ENCODE measurements around the gene TSSK3.

TSSK3 gene

GRCh38 chr1:32372149-32372756 lies 9.9 kb downstream of the TSSK3 start:
- H3K4me3 ChIP-seq (ENCODE audit: low read length): no peak overlapping the region
- no peaks in the 10 kb centered on the region for H3K4me1 ChIP-seq (ENCODE audit: control insufficient read depth, insufficient read depth, low read length)
- peaks cover 64% of the 10 kb centered on the region for H3K36me3 ChIP-seq (ENCODE audit: insufficient read depth, low read length)
- H3K9me3 ChIP-seq (replicated peaks; ENCODE audit: low read length): no peaks in the 10 kb centered on the region
- H3K9ac ChIP-seq (ENCODE audit: low read depth, low read length): no peak overlapping the region
- no peak overlapping the region for H3K4me2 ChIP-seq (ENCODE audit: low read length)
- no peaks in the 10 kb centered on the region for H3K27me3 ChIP-seq (ENCODE audit: control insufficient read depth, insufficient read depth, low read length)

- H3K4me3 ChIP-seq (ENCODE audit: low read length): no peak overlapping the region
- H3K36me3 ChIP-seq (ENCODE audit: insufficient read depth, low read length): peaks cover 63% of the 10 kb centered on the region
- no peaks in the 10 kb centered on the region for H3K4me1 ChIP-seq (ENCODE audit: control insufficient read depth, insufficient read depth, low read length)
- no peaks in the 10 kb centered on the region for H3K9me3 ChIP-seq (replicated peaks; ENCODE audit: low read length)
- no peaks in the 10 kb centered on the region for H3K27me3 ChIP-seq (ENCODE audit: control insufficient read depth, insufficient read depth, low read length)
- no peak overlapping the region for H3K9ac ChIP-seq (ENCODE audit: low read depth, low read length)
- no peak overlapping the region for H3K4me2 ChIP-seq (ENCODE audit: low read length)
These were observed 11.8 kb downstream of the TSSK3 start for GRCh38 chr1:32373996-32374592.

- Histone ChIP-seq H3K36me3 (ENCODE audit: insufficient read depth, low read length) (peaks cover 75% of the 10 kb centered on the region), H3K9me3 (replicated peaks; ENCODE audit: low read length) (no peaks in the 10 kb centered on the region), H3K27me3 (ENCODE audit: control insufficient read depth, insufficient read depth, low read length) (no peaks in the 10 kb centered on the region), H3K9ac (ENCODE audit: low read depth, low read length) (no peak overlapping the region), H3K4me1 (ENCODE audit: control insufficient read depth, insufficient read depth, low read length) (no peaks in the 10 kb centered on the region), H3K4me3 (ENCODE audit: low read length) (no peak overlapping the region), H3K4me2 (ENCODE audit: low read length) (no peak overlapping the region)
These were observed 13.9 kb downstream of the TSSK3 start for GRCh38 chr1:32376199-32376598.

DNA sequence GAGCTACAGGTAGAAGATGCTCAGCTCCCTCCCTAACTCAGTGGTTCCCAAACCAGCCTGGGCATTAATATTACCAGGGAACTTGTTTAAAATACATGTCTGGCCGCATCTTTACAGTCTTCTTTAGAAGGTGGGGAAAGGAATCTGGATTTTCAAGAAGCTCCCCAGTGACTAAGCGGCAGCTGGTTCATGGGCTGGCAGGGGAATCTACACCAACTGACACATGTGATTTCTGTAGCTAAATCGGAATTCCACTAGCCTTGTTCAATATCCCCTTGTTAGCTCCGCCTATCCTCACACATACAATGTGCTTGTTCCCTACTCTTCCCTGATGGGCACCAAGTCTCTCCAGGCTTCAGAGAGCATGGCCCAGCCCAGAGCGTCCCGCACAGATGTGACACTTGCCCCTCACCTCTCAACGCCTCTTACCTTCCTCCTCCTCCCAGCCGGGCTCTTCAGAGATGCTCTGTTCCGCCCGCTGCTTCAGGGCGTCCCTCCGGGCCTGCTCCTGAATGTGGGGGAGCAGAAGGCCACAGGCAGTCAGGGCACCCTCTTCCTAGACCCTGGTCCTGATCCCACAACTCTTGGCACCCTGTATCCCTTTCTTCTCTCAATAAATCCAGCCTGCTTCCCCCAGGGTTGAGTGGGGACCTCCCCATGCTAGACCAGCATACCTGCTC lies 15.3 kb downstream of the TSSK3 start:
- Histone ChIP-seq H3K36me3 (ENCODE audit: insufficient read depth, low read length) (peaks cover 78% of the 10 kb centered on the region), H3K4me3 (ENCODE audit: low read length) (no peak overlapping the region), H3K9me3 (replicated peaks; ENCODE audit: low read length) (no peaks in the 10 kb centered on the region), H3K4me2 (ENCODE audit: low read length) (no peak overlapping the region), H3K9ac (ENCODE audit: low read depth, low read length) (no peak overlapping the region), H3K4me1 (ENCODE audit: control insufficient read depth, insufficient read depth, low read length) (no peaks in the 10 kb centered on the region), H3K27me3 (ENCODE audit: control insufficient read depth, insufficient read depth, low read length) (no peaks in the 10 kb centered on the region)

- H3K36me3 ChIP-seq (ENCODE audit: insufficient read depth, low read length): peaks cover 84% of the 10 kb centered on the region
- no peaks in the 10 kb centered on the region for H3K9me3 ChIP-seq (replicated peaks; ENCODE audit: low read length)
- no peaks in the 10 kb centered on the region for H3K27me3 ChIP-seq (ENCODE audit: control insufficient read depth, insufficient read depth, low read length)
- no peak overlapping the region for H3K4me2 ChIP-seq (ENCODE audit: low read length)
- H3K9ac ChIP-seq (ENCODE audit: low read depth, low read length): no peak overlapping the region
- H3K4me3 ChIP-seq (ENCODE audit: low read length): no peak overlapping the region
- no peaks in the 10 kb centered on the region for H3K4me1 ChIP-seq (ENCODE audit: control insufficient read depth, insufficient read depth, low read length)
These were observed 17.7 kb downstream of the TSSK3 start for GRCh38 chr1:32380057-32380456.

DNA sequence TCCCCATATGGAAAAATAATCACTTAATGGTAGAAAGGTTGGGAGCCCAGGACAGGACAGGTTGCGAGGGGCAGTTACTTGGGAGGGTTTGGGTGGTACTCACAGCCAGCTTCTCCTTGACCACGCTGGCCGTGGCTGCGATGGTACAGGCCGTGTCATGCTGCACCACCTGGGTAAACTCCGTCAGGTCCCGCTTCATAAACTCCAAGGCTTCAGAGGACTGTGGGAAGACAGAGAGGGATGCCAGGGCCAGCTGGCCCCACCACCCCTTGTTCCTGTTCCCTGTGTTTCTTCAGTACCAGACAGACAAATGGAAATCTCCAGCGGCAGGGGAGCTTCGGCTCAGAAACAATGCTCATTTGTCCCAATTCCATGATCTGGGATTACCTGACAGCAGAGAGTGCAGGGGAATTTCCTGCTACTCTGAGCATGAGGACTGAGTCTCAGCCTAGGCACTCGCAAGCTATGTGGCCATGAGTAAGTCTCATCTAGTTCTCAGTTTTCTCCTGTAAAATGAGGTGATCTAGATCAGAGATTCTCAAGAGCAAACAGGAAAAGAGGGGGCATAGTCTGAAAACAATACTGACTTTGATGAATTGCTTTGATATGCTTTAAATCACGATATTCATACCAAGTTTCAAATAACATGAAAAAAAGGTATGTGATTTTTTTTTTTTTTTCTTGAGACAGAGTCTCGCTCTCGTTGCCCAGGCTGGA lies 24.5 kb downstream of the TSSK3 start:
- H3K4me2 ChIP-seq (ENCODE audit: low read length): no peak overlapping the region
- no peak overlapping the region for H3K4me3 ChIP-seq (ENCODE audit: low read length)
- no peaks in the 10 kb centered on the region for H3K27me3 ChIP-seq (ENCODE audit: control insufficient read depth, insufficient read depth, low read length)
- no peaks in the 10 kb centered on the region for H3K9me3 ChIP-seq (replicated peaks; ENCODE audit: low read length)
- no peaks in the 10 kb centered on the region for H3K4me1 ChIP-seq (ENCODE audit: control insufficient read depth, insufficient read depth, low read length)
- H3K36me3 ChIP-seq (ENCODE audit: insufficient read depth, low read length): peaks cover 81% of the 10 kb centered on the region
- H3K9ac ChIP-seq (ENCODE audit: low read depth, low read length): no peak overlapping the region

GRCh38 chr1:32388641-32389040 lies 26.3 kb downstream of the TSSK3 start:
- Histone ChIP-seq H3K9ac (ENCODE audit: low read depth, low read length) (no peak overlapping the region), H3K4me2 (ENCODE audit: low read length) (no peak overlapping the region), H3K4me1 (ENCODE audit: control insufficient read depth, insufficient read depth, low read length) (peaks cover 9% of the 10 kb centered on the region), H3K9me3 (replicated peaks; ENCODE audit: low read length) (no peaks in the 10 kb centered on the region), H3K27me3 (ENCODE audit: control insufficient read depth, insufficient read depth, low read length) (no peaks in the 10 kb centered on the region), H3K4me3 (ENCODE audit: low read length) (no peak overlapping the region), H3K36me3 (ENCODE audit: insufficient read depth, low read length) (peaks cover 72% of the 10 kb centered on the region)

DNA sequence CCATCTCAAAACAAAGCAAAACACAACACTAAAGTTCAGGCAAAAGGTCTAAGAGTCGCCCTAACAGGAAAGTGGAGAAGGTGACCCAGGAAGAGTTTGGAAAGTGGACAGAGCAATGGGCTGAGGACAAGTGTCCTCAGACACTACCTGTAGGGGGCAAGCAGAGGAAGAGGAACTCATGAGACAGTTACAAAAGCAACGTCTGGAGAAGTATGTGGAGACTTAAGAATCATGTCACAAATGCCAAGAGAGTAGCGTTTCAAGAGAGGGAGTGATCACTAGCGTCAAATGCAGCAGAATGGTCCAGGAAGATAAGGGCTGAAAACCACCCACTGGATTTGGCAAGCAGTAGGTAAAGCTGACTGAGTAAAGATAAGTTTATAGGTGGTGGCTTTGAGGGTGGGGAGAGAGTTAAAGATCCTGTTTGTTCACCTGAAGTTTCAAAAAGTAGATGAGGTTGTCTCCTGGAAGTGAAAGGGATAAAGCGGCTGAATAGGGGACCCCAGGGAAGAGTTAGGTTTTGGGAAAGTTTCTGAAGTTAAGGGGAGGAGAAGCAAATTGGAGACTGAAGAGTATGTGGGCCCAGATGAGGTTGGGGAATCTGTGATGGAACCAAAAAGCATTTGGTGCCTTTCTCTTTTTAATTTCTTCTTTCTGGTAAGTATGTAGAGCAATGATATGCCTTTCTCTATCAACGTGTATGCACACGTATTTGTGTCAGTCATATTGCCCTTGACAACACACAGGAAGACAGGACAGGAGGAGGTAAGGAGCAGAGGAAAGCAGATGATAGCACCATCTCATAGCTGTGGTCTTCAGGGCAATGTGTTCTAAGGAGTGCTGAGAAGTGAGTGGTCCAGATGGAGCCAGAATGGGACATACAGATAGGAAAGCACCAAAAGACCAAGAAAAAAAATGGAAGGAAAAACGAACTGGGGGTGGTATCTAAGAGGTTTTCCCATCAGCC lies 28.8 kb downstream of the TSSK3 start:
- H3K4me3 ChIP-seq (ENCODE audit: low read length): no peak overlapping the region
- H3K4me2 ChIP-seq (ENCODE audit: low read length): no peak overlapping the region
- no peaks in the 10 kb centered on the region for H3K9me3 ChIP-seq (replicated peaks; ENCODE audit: low read length)
- peaks cover 49% of the 10 kb centered on the region for H3K36me3 ChIP-seq (ENCODE audit: insufficient read depth, low read length)
- no peak overlapping the region for H3K9ac ChIP-seq (ENCODE audit: low read depth, low read length)
- peaks cover 10% of the 10 kb centered on the region for H3K4me1 ChIP-seq (ENCODE audit: control insufficient read depth, insufficient read depth, low read length)
- H3K27me3 ChIP-seq (ENCODE audit: control insufficient read depth, insufficient read depth, low read length): no peaks in the 10 kb centered on the region

DNA sequence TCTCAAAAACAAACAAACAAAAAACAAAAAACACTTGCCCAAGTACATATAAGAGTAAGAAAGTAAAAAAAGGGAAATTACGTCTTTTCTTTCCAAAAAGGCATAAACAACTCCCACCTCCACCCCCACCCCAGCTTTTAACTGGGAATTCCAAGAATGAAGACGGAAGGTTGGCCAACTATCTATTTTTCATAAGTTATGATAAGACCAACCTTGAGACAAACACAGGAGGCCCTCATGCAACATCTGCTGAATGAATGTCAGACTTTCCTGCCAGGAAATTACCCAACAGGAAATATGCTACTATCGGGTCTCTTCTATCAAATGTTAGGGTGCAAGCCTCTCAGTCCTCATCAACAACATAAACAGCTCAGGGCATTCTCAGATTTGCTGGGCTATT lies 30.0 kb downstream of the TSSK3 start:
- Histone ChIP-seq H3K4me2 (ENCODE audit: low read length) (no peak overlapping the region), H3K9ac (ENCODE audit: low read depth, low read length) (no peak overlapping the region), H3K9me3 (replicated peaks; ENCODE audit: low read length) (no peaks in the 10 kb centered on the region), H3K27me3 (ENCODE audit: control insufficient read depth, insufficient read depth, low read length) (no peaks in the 10 kb centered on the region), H3K36me3 (ENCODE audit: insufficient read depth, low read length) (peaks cover 40% of the 10 kb centered on the region), H3K4me3 (ENCODE audit: low read length) (no peak overlapping the region), H3K4me1 (ENCODE audit: control insufficient read depth, insufficient read depth, low read length) (peaks cover 10% of the 10 kb centered on the region)

DNA sequence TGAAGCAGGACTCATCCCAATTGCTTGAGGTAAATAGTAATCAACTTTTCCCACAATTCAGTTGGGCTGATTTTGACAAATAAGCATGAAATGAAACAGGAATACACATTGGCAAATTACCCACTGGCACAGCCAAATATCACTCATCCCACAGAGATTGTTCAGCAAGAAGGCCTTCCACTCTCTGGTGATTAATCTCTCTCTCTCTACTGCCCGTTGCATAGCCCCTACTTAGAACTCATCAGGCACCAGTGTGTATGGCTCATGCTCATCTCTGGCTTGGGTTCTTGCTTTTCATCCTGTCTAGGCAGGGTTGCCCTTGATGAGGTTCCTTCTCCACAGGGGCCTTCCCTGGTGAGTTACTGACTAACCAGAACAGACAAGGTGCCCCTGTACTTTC lies 30.8 kb downstream of the TSSK3 start:
- Histone ChIP-seq H3K9ac (ENCODE audit: low read depth, low read length) (peak overlapping the region; percentile 89), H3K4me3 (ENCODE audit: low read length) (peak overlapping the region; percentile 81), H3K4me1 (ENCODE audit: control insufficient read depth, insufficient read depth, low read length) (peaks cover 10% of the 10 kb centered on the region)

GRCh38 chr1:32393832-32394140 lies 31.4 kb downstream of the TSSK3 start:
- Histone ChIP-seq H3K4me2 (ENCODE audit: low read length) (peak overlapping the region; percentile 82), H3K4me3 (ENCODE audit: low read length) (peak overlapping the region; percentile 81), H3K9me3 (replicated peaks; ENCODE audit: low read length) (no peaks in the 10 kb centered on the region), H3K9ac (ENCODE audit: low read depth, low read length) (peak overlapping the region; percentile 89), H3K27me3 (ENCODE audit: control insufficient read depth, insufficient read depth, low read length) (no peaks in the 10 kb centered on the region), H3K4me1 (ENCODE audit: control insufficient read depth, insufficient read depth, low read length) (peaks cover 10% of the 10 kb centered on the region), H3K36me3 (ENCODE audit: insufficient read depth, low read length) (peaks cover 31% of the 10 kb centered on the region)

More for the DNA sequence above, 30.8 kb downstream of the TSSK3 start:
- peak overlapping the region; percentile 82 for H3K4me2 ChIP-seq (ENCODE audit: low read length)
- no peaks in the 10 kb centered on the region for H3K27me3 ChIP-seq (ENCODE audit: control insufficient read depth, insufficient read depth, low read length)
- no peaks in the 10 kb centered on the region for H3K9me3 ChIP-seq (replicated peaks; ENCODE audit: low read length)
- peaks cover 37% of the 10 kb centered on the region for H3K36me3 ChIP-seq (ENCODE audit: insufficient read depth, low read length)
